ENCODE data around the gene RSPH10B2. TPM values are rescaled to one million over a fixed set of nuclear protein-coding genes. Genes with fewer than 3 reads are reported as not detected.
A peak's percentile ranks its signal among the peaks of the same experiment; 100 is the strongest.
"Not testable (repeated sequence)": the region's sequence is repeated elsewhere in the genome, so short reads cannot be mapped to it uniquely, and the experiment has no call there.

RSPH10B2 gene
- total RNA-seq (2022) (0.45 TPM in 1 of 2 replicates, not detected in the other), Bru-seq, nascent RNA (percentile 14 among the genes with signal in this experiment), BruChase-seq, experiment 1, labeled RNA remaining after a 2-hour chase (percentile 15 among the genes with signal in this experiment), BruChase-seq, experiment 2, labeled RNA remaining after a 6-hour chase (percentile 17 among the genes with signal in this experiment)
- long read RNA-seq, result 0 reads

DNA sequence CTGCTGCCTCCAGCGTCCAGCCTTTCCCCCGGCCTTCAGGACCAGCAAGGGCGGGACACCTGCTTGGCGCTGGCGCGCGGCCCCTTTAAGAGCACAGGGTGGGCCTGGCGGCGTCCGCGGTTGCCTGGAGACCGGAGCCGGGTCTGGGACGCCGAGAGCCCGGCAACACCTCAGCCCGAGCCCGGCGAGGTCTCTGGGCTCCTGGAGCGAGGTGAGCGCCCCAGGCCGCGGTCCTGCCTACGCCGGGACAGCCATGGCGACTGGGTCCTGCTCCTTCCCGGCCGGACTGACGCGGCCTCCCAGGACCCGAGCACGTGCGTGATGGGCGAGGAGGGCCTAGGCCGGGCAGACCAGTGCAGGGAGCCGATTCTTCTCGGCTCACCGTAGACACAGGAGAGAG, at the start of gene RSPH10B2:
Gene RSPH10B2, plus strand, starts transcription at position 140 of the 400 bp plus-strand sequence. CDS start 3,575 bp downstream, outside the sequence.
- DNase-seq; H3K4me3 ChIP-seq (ENCODE audit: low read depth, low read length); H3K27me3 Mint-ChIP-seq (ENCODE audit: insufficient read depth, unreplicated experiment); intact Hi-C loops (cut with micrococcal nuclease; ENCODE audit: unreplicated experiment); H3K4me1 ChIP-seq; H3K36me3 Mint-ChIP-seq (ENCODE audit: insufficient read depth, unreplicated experiment); H3K27ac Mint-ChIP-seq (ENCODE audit: unreplicated experiment); H3K9me3 Mint-ChIP-seq (ENCODE audit: unreplicated experiment); H3K4me3 Mint-ChIP-seq (ENCODE audit: unreplicated experiment); POLR2A ChIA-PET; H3K4me1 Mint-ChIP-seq (ENCODE audit: low read depth, unreplicated experiment); CTCF ChIA-PET; H3K27me3 ChIP-seq (replicated peaks; ENCODE audit: control insufficient read depth, insufficient read depth, low read length); H3K9me3 ChIP-seq; H3K36me3 ChIP-seq (ENCODE audit: control insufficient read depth, insufficient read depth, low read length); BruUV-seq (replicated peaks): not testable (repeated sequence)

- POLR2A ChIA-PET, result no interaction called here
- DNase-seq, result peak in 1 of 2 experiments; percentile 58
- no peaks in the 10 kb centered on the region for H3K4me1 ChIP-seq
- Mint-ChIP-seq H3K27ac (ENCODE audit: unreplicated experiment) (peak overlapping the region; percentile 78), H3K36me3 (ENCODE audit: insufficient read depth, unreplicated experiment) (peaks cover 17% of the 10 kb centered on the region), H3K4me3 (ENCODE audit: unreplicated experiment) (peak overlapping the region; percentile 88), H3K9me3 (ENCODE audit: unreplicated experiment) (peaks cover 29% of the 10 kb centered on the region), H3K27me3 (ENCODE audit: insufficient read depth, unreplicated experiment) (no peaks in the 10 kb centered on the region), H3K4me1 (ENCODE audit: low read depth, unreplicated experiment) (peaks cover 8% of the 10 kb centered on the region)
- H3K9me3 ChIP-seq, result peaks cover 16% of the 10 kb centered on the region
- H3K36me3 ChIP-seq (ENCODE audit: control insufficient read depth, insufficient read depth, low read length), result peaks cover 12% of the 10 kb centered on the region
- H3K27me3 ChIP-seq (replicated peaks; ENCODE audit: control insufficient read depth, insufficient read depth, low read length), result no peaks in the 10 kb centered on the region
- BruUV-seq (replicated peaks), result TSS peak; percentile 33
- CTCF ChIA-PET, result no interaction called here
- intact Hi-C loops (cut with micrococcal nuclease; ENCODE audit: unreplicated experiment), result loop anchor here (2.0 kb wide), 1 partner anchor 69 kb away; the partner anchor contains the start of gene ZNF316
- peak overlapping the region; percentile 85 for H3K4me3 ChIP-seq (ENCODE audit: low read depth, low read length)
- no peak for TF ChIP-seq CTCF (IDR thresholded peaks at IDR 0.05; ENCODE audit: insufficient read depth in 1 of 2, low read depth in 1 of 2, low read length in 1 of 2, severe bottlenecking in 1 of 2, unreplicated experiment in 1 of 2)
These were observed 47.8 kb upstream of the RSPH10B2 start for GRCh38 chr7:6705959-6706665.

DNA sequence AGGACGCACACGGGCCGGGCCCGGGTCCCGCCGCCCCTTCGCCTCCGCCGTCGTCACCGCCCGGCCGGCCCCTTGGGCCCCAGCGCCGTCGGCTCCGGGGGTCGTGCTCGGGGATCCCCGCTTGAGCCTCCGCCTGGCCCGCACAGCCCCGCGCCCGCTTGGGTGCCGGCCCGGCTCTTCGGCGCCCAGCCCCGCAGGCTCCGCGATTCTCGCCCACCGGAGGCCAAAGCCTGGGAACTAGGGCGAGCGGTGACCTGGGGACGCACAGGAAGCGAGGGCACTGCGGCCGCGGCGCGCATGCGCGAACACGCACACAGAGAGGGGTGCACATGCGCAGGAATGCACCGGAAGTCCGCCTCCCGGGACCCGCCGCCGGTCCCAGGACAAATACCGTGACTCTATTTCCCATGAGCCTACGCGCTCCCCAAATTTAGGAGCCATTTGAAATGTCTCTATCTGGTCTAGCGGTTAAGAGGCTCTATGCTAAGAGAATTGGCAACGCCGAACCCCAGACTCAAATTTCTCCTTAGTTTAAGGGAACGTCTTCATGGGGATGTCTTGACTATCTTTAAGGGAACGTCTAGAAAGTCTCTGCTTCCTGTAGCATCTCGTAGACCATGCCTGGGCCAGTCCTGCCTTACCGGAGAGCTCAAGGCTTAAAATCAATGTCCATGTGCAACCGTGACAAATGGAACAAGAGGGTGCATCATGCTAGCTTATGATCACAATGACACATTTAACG, 47.1 kb upstream of the RSPH10B2 start, which contains the start of gene ZNF12:
Gene ZNF12, minus strand, starts transcription at position 282 of the 742 bp plus-strand sequence. CDS start 1,774 bp downstream, outside the sequence.
- intact Hi-C loops (cut with micrococcal nuclease; ENCODE audit: unreplicated experiment), result loop anchor here (1.0 to 2.0 kb wide), 2 partner anchors 22 to 70 kb away; partner anchors contain the start of gene ZNF316
- Mint-ChIP-seq H3K36me3 (ENCODE audit: insufficient read depth, unreplicated experiment) (peaks cover 17% of the 10 kb centered on the region), H3K27me3 (ENCODE audit: insufficient read depth, unreplicated experiment) (no peaks in the 10 kb centered on the region), H3K27ac (ENCODE audit: unreplicated experiment) (peak within 1 kb of the TSS; percentile 79), H3K4me1 (ENCODE audit: low read depth, unreplicated experiment) (peaks cover 8% of the 10 kb centered on the region), H3K9me3 (ENCODE audit: unreplicated experiment) (peaks cover 22% of the 10 kb centered on the region), H3K4me3 (ENCODE audit: unreplicated experiment) (peak within 1 kb of the TSS; percentile 88)
- peaks cover 8% of the 10 kb centered on the region for H3K36me3 ChIP-seq (ENCODE audit: control insufficient read depth, insufficient read depth, low read length)
- H3K27me3 ChIP-seq (replicated peaks; ENCODE audit: control insufficient read depth, insufficient read depth, low read length), result no peaks in the 10 kb centered on the region
- BruUV-seq (replicated peaks), result no TSS peak
- ChIA-PET CTCF (no interaction called here), POLR2A (no interaction called here)
- peak within 1 kb of the TSS; percentile 85 for H3K4me3 ChIP-seq (ENCODE audit: low read depth, low read length)
- H3K9me3 ChIP-seq, result peaks cover 16% of the 10 kb centered on the region
- no peak for TF ChIP-seq CTCF (IDR thresholded peaks at IDR 0.05; ENCODE audit: insufficient read depth in 1 of 2, low read depth in 1 of 2, low read length in 1 of 2, severe bottlenecking in 1 of 2, unreplicated experiment in 1 of 2)
- no peaks in the 10 kb centered on the region for H3K4me1 ChIP-seq
- peak; percentile 97 for DNase-seq

Measured in Caco-2 (cell line).